GM12878 (cell line): ENCODE results near the gene CCDC88C. TPM values are rescaled to one million over a fixed set of nuclear protein-coding genes. Genes with fewer than 3 reads are reported as not detected.

ENCODE experiments used
- BCLAF1 ChIP-seq: fragments of 450-650 bp; IDR thresholded peaks from 2 replicates; pipeline ENCODE4 v1.6.1; 2017; ENCODE audit warnings: antibody characterized with exemption, mild to moderate bottlenecking, moderate library complexity
- CBX3 ChIP-seq: fragments of 200-600 bp; sonication (generic); IDR thresholded peaks from 2 replicates; pipeline ENCODE4 v1.6.1; 2016; ENCODE audit warnings: low read depth, borderline replicate concordance
- HDGF ChIP-seq: fragments of 450-650 bp; IDR thresholded peaks from 2 replicates; pipeline ENCODE4 v1.6.1; 2016; ENCODE audit warnings: antibody characterized with exemption
- MXI1 ChIP-seq: fragments of 150-350 bp; IDR thresholded peaks from 2 replicates; pipeline ENCODE4 v1.6.1; 2011; ENCODE audit warnings: low read depth, mild to moderate bottlenecking, inconsistent platforms, low read length, improper control_type of control experiment
- NFIC ChIP-seq: IDR thresholded peaks from 2 replicates; pipeline ENCODE4 v1.6.1; 2012; ENCODE audit warnings: low read depth, mild to moderate bottlenecking, inconsistent platforms, low read length, moderate library complexity
- NFXL1 ChIP-seq: fragments of 450-650 bp; IDR thresholded peaks from 2 replicates; pipeline ENCODE4 v1.6.1; 2017; ENCODE audit warnings: antibody characterized with exemption, mild to moderate bottlenecking, borderline replicate concordance
- RAD21 ChIP-seq: IDR thresholded peaks from 2 replicates; pipeline ENCODE4 v1.6.1; 2011; ENCODE audit warnings: mild to moderate bottlenecking, low read depth, low read length, moderate library complexity; ENCODE audit not compliant: insufficient read depth
- TCF12 ChIP-seq: IDR thresholded peaks from 2 replicates; pipeline ENCODE4 v1.6.1; 2011; ENCODE audit warnings: low read depth, mild to moderate bottlenecking, low read length
- polyA plus RNA-seq, 11 experiments: library from polyadenylated mRNA; depleted of rRNA in 4 of 11; unstranded in 6 of 11; stranded (reverse) in 5 of 11; fragments of >200 nt; fragmentation: Nextera tagmentation in 4 of 11; fragmentation: Illumina TruSeq in 1 of 11; extraction: Ambion mirVana in 4 of 11; extraction: Trizol in 1 of 11; gene quantifications; 1 replicate in 1 of 11; 2 replicates in 10 of 11; pipeline versions ENCODE4 v1.2.1 to v1.2.3, GENCODE V29; 2011 to 2016; ENCODE audit warnings: inconsistent platforms in 2 of 11, missing spikeins in 2 of 11, low read depth in 1 of 11
- total RNA-seq, 4 experiments: library from RNA; depleted of rRNA in 3 of 4; stranded (reverse); fragments of >200 nt in 3 of 4; fragmentation: Illumina TruSeq in 1 of 4; extraction: Trizol in 1 of 4; gene quantifications; 2 replicates each; pipeline versions ENCODE4 v1.2.1 to v1.2.3, GENCODE V29; 2013 to 2021

CCDC88C gene
- total and polyA plus RNA-seq, 10 of the 15 experiments (the other 5 are each of a cell fraction or from before 2014, with no cell fraction given), result 4.0 to 79.6 (median 36.6) TPM

- TF ChIP-seq BCLAF1, result no peak
- peak; percentile 93 for TF ChIP-seq TCF12
- no peak for TF ChIP-seq RAD21
- no peak for TF ChIP-seq NFIC
- TF ChIP-seq NFXL1, result no peak
- TF ChIP-seq MXI1, result no peak
- no peak for TF ChIP-seq CBX3
- TF ChIP-seq HDGF, result peak; percentile 97
- TF ChIP-seq, all 136 proteins: peak for 33
These were observed 20.4 kb downstream of the CCDC88C start (continued) for GRCh38 chr14:91396959-91397815.
